Activated effector memory CD4-positive, alpha-beta T cell treated with Interleukin-2 at 50 U/mL for 16 hours (primary cell): ENCODE data around the gene HOXB2.

Experiments
- DNase-seq: peaks from one replicate; pipeline ENCODE4 v3.0.0-alpha.2; 2020

The HOXB2 gene

GRCh38 chr17:48551596-48552465 is 6.9 kb upstream of the HOXB2 start:
- DNase-seq: no peak

DNA sequence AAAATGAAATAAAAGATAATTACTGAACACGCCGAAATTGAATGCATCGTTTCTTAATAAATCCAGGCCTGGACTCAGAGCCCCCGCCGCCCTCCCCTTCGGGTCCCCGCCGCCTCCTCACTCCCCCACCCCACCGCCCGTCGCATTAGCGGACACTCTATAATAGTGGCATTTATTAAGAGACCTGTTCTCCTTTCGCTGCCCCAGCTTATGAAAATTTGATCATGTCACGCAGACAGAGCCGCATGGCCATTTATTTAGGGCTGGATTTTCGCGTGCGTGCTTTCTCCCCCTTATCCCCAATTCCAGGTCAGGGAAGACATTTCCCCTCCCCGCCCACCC is 6.3 kb upstream of the HOXB2 start:
- DNase-seq: no peak

- no peak for DNase-seq
Observed at GRCh38 chr17:48550502-48551213, 5.7 kb upstream of the HOXB2 start.

GRCh38 chr17:48549914-48550501 is 5.1 kb upstream of the HOXB2 start:
- DNase-seq: no peak

GRCh38 chr17:48549281-48549630 is 4.3 kb upstream of the HOXB2 start:
- no peak for DNase-seq

- no peak for DNase-seq
Observed at GRCh38 chr17:48548523-48549280, 3.8 kb upstream of the HOXB2 start.

DNA sequence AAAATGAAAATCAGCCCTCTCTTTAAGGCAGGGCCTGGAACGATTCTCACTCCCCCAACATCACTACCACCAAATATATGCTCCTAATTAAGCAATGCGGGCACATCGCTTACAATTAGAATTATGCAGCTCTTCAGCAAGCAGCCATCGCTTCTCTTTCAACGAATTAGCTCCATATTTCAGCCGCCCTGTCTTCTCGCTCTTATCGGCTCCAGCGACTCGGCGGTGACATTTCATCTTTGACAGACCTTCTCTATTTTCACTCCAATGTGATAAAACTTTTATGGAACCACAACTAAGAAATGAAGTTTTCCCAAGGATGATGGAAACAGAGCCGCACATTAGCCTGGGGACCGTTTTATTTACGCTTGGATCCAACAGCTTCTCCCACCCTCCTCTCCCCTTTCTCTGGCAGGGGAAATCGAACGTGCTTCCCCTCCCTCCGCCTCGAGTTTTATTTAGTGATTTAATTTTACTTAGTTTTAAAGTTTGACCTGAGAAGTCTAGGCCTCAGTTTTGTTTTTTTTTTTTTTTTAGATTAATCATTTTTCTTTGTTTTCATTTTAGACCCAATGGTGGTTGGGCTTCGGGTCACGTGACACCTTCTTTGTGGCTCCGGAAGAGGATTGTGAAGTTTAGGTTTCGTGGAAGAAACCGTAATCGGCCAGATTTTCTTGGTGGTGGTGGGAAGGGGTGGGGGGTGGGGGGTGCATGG is 3.1 kb upstream of the HOXB2 start:
- peak; percentile 24 for DNase-seq

- DNase-seq: no peak
Observed at GRCh38 chr17:48546924-48547807, 2.3 kb upstream of the HOXB2 start.

DNA sequence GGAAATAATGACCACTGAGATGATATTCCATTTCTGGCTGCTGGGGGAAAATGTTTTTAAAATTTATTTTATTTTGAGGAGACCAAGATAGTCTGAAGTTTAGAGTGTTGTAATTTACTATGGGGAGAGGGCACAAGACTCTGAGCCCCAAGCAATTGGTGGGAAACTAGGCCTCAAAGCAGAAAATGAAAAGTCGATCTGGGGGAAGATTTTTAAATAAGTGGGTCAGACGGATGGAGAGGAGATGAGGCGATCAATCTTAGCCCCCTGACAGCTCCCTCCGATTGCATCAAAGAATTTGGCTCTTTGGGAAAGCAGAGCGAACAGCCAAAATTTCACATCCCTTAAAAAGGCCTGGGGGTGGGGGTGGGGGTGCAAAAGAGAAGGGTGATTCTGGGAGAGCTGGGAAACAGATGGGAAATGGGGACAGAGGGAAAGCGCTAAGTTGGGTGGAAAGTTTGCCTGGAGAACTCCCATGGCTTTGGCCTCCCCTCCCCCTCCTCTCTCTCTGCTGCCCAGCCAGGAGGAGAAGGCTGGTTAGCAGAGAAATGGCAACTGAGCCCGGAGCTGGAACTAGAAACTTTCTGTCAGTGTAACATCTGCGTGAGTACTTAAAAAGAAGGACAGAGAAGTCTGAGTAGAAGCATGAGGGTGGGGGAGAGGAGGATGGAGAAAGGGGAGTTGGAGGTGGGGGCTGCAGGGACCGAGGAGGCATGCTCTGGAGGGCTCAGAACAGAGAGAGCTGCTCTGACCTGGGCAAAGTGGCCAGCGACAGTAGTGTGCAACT is 1.4 kb upstream of the HOXB2 start:
- no peak for DNase-seq

DNA sequence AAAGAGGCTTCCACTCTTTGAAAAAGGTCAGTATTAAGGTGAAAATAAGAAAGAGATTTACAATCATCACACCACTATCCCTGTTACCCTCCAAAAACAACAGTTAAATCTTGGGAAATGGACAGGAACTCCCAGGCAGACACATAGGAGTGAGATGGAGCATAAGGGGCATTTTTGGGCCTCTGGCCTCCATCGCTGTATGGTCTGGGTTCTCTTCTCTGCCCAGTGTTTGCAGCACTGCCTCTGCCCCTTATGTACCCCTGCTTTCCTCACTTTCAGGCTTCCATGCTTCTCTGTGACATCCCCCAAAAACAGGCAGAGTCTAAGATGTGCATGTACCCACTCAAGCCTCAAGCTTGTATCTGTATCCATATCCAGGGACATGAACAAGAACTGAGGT is 630 bp upstream of the HOXB2 start:
- no peak for DNase-seq

DNA sequence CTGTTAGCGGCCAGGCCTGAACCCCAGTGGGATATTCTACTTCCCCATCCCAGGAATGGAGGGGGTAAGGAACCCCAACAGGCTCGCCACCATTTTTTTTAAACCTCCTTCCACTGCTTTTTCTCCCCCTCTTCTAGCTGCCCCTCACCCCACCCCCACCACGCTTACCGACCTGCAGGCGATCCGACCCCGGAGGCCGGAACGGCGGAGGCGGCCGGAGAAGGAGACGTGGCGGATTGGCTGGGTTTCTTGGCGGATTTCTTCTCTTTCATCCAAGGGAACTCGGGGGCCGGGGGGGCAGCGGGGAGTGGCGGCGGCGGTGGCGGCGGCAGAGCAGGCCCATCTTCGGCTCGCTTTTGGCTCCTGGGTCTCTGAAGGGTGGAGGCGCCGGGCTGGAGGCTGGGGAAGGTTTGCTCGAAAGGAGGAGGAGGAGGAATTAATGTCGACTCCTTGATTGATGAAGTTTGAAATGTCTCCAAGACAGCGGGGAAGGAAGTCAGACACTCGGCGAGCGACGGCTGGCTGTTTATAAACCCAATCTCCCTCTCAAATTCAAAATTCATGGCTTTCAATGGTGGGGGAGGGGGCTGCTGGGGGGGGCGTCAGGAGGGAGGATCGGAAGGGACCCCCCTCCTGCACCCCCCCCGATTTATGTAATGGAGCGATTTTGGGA is 424 bp downstream of the HOXB2 start:
- DNase-seq: peak; percentile 29

DNA sequence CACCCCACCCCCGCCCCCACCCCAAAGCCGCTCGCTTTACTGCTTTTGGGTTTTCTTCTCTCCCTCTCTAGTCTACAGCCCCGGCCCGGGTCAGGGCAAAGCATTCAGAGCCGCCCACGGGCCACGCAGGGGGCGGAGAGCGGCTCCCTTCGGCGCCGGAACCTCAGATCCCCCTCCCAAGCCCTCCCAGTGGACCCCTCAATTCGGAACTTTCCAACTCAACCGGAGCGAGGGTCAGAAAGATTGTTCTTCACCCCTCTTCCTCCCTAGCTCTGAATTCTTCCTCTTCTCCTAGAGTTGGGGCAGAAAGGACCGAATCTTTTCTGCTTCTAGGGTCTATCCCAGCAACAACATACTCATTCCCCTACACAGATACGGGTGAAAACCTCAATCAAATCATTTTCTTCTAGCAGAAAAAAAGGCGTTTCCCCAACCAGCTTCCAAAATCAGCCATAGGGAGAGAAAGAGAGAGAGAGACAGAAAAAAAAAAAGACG is 1.0 kb downstream of the HOXB2 start:
- no peak for DNase-seq

- peak; percentile 49 for DNase-seq
Observed at GRCh38 chr17:48543107-48543853, 1.6 kb downstream of the HOXB2 start.

DNA sequence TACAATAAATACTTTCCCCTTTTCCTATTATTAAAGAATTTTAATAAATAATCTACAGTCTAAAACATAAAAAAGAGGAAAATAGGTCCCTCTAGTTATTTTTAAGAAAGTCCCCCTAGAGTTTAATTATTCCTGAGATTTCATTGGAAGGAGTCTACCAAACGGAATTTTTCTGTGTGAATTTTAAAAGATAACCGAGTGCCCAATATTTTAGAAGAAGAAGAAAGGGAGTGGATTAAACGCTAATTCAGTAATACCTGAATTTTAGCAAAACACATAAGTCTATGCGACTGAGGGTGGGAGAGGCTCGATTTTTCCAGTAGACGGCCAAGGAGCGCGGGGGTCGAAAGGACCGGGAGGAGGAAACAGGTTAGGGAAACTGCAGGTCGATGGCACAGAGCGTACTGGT is 2.2 kb downstream of the HOXB2 start:
- DNase-seq: no peak

DNA sequence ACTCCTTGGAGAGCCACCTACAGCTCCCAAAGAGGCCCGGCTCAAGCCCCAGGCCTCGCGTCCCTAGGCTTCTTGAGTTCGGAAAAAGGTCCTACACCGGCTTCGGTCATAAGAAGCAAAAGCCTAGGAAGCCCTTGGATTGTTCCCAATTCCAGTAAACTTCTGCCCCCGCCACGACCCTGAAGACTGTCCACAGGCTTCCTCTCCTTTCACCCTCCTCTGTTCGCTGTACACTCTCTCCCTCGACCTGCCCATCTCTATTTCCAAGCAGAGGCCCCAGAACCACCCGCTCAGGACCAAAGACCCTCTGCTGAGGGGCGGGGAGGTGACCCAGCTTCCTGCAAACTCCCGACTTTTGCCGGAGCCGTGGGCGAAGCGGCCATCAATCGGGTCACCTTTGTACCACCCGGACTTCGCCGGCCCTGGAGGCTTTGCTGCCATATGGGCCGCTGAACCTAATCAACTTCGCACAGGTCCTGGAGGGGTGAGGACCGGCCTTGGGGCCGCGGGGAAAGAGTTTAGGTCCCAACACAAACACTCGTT is 2.7 kb downstream of the HOXB2 start:
- peak; percentile 22 for DNase-seq

- DNase-seq: peak; percentile 37
Observed at GRCh38 chr17:48541577-48542113, 3.3 kb downstream of the HOXB2 start.

DNA sequence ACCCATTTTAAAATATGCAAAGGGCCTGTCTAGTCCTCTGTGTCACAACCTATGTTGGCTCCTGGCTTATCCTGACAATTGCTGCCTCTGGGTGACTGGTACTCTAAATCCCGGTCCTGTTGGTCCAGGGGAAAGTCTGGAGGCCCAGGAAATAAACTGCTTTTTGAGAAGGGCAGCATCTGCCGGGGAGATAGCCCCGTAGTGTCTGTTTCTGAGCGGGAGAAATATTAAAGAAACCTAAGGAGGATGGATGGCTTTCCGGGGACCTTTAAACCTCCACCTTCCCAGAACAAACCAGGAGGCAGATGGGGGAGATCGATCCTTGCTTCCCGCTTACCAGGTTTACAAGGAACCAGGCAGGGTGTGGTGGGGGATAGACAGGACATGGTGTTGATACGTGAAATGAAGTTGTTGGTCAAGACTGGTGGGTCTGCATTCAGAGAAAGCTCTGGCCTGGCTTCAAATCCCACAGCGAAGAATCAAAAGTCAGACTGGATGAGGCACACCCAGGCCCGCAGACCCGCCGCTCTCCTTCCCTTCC is 3.8 kb downstream of the HOXB2 start:
- DNase-seq: no peak

DNA sequence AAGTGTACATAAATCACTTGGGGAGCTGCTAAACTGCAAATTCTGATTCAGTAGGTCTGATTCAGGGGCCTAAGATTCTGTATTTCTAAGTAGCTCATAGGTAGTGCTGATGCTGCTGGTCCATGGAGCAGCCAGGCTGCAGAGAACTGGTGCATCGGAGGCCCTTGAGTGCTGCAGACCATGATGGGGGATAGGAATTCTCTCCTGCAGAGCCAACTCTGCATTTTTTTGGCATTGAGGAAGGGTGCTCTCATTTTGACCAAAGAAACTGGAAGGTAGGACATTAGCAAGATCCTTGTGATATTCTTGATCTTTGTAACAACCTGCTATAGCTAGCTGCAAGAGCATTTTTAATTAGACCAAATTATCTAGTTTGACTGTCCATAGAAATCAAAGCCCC is 4.7 kb downstream of the HOXB2 start:
- DNase-seq: no peak
